Activated T-cell treated with anti-CD3 and anti-CD28 coated beads for 4 hours (primary cell): Measurements from ENCODE around the gene SNN.
A peak's percentile ranks its signal among the peaks of the same experiment; 100 is the strongest.

Source experiments
- DNase-seq: peaks from one replicate; pipeline ENCODE4 v3.0.0-alpha.2; 2020

Gene SNN

GRCh38 chr16:11635679-11636171 lies 32.5 kb upstream of the SNN start:
- no peak for DNase-seq

- DNase-seq = no peak
These were observed 32.0 kb upstream of the SNN start for GRCh38 chr16:11636172-11636721.

- no peak for DNase-seq
These were observed 30.9 kb upstream of the SNN start for GRCh38 chr16:11637320-11637719.

GRCh38 chr16:11638140-11638539 lies 30.1 kb upstream of the SNN start:
- no peak for DNase-seq

- DNase-seq = no peak
These were observed 29.2 kb upstream of the SNN start for GRCh38 chr16:11639008-11639562.

GRCh38 chr16:11639925-11640899 lies 28.0 kb upstream of the SNN start:
- DNase-seq = no peak

- DNase-seq = peak; percentile 23
These were observed 27.1 kb upstream of the SNN start for GRCh38 chr16:11640987-11641817.

GRCh38 chr16:11642765-11643116 lies 25.5 kb upstream of the SNN start:
- no peak for DNase-seq

- no peak for DNase-seq
These were observed 19.0 kb upstream of the SNN start for GRCh38 chr16:11649276-11649675.

- DNase-seq = no peak
These were observed 17.3 kb upstream of the SNN start for GRCh38 chr16:11650641-11651591.

GRCh38 chr16:11651796-11652195 lies 16.5 kb upstream of the SNN start:
- DNase-seq = no peak

- no peak for DNase-seq
These were observed 12.6 kb upstream of the SNN start for GRCh38 chr16:11655655-11656054.

- DNase-seq = no peak
These were observed 10.7 kb upstream of the SNN start for GRCh38 chr16:11657556-11657955.

GRCh38 chr16:11658896-11659708 lies 9.2 kb upstream of the SNN start:
- no peak for DNase-seq

- no peak for DNase-seq
These were observed 7.7 kb upstream of the SNN start for GRCh38 chr16:11660565-11660964.

- no peak for DNase-seq
These were observed 5.7 kb upstream of the SNN start for GRCh38 chr16:11662582-11662981.

GRCh38 chr16:11665071-11665491 lies 3.2 kb upstream of the SNN start:
- DNase-seq = no peak

- DNase-seq = no peak
These were observed 1.9 kb upstream of the SNN start for GRCh38 chr16:11666103-11667055.

- no peak for DNase-seq
These were observed 933 bp upstream of the SNN start for GRCh38 chr16:11667221-11667823.
